Upper lobe of left lung (tissue), 4 donors: Measurements from ENCODE around the gene MAP1B.

ENCODE experiments used
- EP300 ChIP-seq, 4 donors: sonication (generic); formaldehyde crosslinking; IDR thresholded peaks; one replicate each; pipeline ENCODE4 v1.5.1; 2017; ENCODE audit warnings: antibody characterized with exemption in 4 of 4, control low read depth in 2 of 4
- POLR2A ChIP-seq, 4 donors: fragments of 450-650 bp; IDR thresholded peaks; one replicate each; pipeline ENCODE4 v1.5.1; 2016 to 2017; ENCODE audit warnings: antibody characterized with exemption in 4 of 4, mild to moderate bottlenecking in 2 of 4
- POLR2AphosphoS5 ChIP-seq, 2 donors: sonication (generic); formaldehyde crosslinking; IDR thresholded peaks; one replicate each; pipeline ENCODE4 v1.5.1; 2017; ENCODE audit warnings: antibody characterized with exemption in 2 of 2
- TF ChIP-seq, protein P1 (sequence below), 6 experiments: fragments of 450-650 bp in 4 of 6; fragments of 200-600 bp in 2 of 6; sonication (generic) in 2 of 6; IDR thresholded peaks; one replicate each; pipeline ENCODE4 v1.5.1; 2016 to 2019; ENCODE audit warnings: antibody characterized with exemption in 6 of 6

DNA sequence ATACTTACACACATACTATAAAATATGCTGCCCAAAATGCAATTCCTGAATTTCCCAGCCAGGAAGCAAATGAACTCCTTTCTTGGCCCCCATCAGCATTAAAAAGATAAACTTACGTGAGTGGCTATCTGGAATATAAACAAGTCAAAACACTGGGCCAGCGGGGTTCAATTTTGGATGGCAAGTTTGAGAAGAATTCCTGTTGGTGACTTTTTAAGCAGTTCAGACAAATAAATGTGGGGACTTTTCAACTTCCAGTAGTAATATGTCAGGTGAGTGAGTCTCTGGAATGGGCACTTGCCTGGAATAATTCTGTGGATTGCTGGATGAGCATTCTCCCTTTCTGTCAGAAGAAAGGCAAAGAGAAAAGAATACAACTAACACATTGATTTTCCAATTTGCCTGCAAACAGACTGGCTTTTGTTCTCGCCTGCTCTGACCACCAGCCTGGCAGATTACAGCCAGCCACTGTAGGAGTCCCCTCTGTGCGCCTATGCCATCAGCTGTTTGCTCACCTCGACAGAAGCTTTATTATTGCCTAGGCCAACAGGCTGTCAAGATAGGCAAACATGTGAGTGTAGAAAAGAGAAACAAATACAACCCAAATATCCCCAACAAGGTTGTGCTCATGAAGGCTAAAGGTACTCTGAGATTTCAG lies 134.2 kb downstream of the MAP1B start:
- TF ChIP-seq POLR2AphosphoS5 (IDR thresholded peaks at IDR 0.05), result no peak
- TF ChIP-seq, protein P1, sequence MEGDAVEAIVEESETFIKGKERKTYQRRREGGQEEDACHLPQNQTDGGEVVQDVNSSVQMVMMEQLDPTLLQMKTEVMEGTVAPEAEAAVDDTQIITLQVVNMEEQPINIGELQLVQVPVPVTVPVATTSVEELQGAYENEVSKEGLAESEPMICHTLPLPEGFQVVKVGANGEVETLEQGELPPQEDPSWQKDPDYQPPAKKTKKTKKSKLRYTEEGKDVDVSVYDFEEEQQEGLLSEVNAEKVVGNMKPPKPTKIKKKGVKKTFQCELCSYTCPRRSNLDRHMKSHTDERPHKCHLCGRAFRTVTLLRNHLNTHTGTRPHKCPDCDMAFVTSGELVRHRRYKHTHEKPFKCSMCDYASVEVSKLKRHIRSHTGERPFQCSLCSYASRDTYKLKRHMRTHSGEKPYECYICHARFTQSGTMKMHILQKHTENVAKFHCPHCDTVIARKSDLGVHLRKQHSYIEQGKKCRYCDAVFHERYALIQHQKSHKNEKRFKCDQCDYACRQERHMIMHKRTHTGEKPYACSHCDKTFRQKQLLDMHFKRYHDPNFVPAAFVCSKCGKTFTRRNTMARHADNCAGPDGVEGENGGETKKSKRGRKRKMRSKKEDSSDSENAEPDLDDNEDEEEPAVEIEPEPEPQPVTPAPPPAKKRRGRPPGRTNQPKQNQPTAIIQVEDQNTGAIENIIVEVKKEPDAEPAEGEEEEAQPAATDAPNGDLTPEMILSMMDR (IDR thresholded peaks at IDR 0.05), result no peak
- TF ChIP-seq EP300 (IDR thresholded peaks at IDR 0.05), result no peak
- TF ChIP-seq POLR2A (IDR thresholded peaks at IDR 0.05), result no peak
